T follicular helper cell (primary cell): Measurements from ENCODE around the gene HYAL3.
"Not testable (repeated sequence)": the region's sequence is repeated elsewhere in the genome, so short reads cannot be mapped to it uniquely, and the experiment has no call there.

Experiments
- DNase-seq: peaks from one replicate; pipeline ENCODE4 v3.0.0-alpha.2; 2020; ENCODE audit warnings: low read depth

Gene HYAL3

GRCh38 chr3:50270422-50271224 is 28.6 kb downstream of the HYAL3 start:
- no peak for DNase-seq

DNA sequence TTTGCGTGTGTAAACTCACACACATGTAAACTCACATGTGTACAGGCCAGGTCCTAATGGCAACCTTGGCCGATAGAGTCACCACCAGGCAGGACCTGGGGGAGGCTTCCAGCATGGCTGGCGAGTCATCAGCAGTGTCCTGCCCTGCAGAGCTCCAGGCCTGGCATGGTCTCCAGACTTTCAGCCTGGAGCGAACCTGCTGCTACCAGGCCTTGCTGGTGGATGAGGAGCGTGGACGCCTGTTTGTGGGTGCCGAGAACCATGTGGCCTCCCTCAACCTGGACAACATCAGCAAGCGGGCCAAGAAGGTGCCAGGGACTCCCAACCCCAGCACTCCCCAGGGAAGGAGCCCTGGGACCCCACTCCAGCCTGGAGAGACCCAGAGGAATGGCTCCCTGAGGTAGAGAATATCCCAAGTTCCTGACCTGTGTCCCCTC is 29.2 kb downstream of the HYAL3 start:
- DNase-seq, result no peak

- no peak for DNase-seq
These were observed 29.7 kb downstream of the HYAL3 start for GRCh38 chr3:50269460-50269859.

GRCh38 chr3:50268703-50269451 is 30.3 kb downstream of the HYAL3 start, which contains the start of gene SEMA3B:
Gene SEMA3B (plus strand): TSS chr3:50269147. CDS start chr3:50269241, 94 bp downstream.
- no peak for DNase-seq

DNA sequence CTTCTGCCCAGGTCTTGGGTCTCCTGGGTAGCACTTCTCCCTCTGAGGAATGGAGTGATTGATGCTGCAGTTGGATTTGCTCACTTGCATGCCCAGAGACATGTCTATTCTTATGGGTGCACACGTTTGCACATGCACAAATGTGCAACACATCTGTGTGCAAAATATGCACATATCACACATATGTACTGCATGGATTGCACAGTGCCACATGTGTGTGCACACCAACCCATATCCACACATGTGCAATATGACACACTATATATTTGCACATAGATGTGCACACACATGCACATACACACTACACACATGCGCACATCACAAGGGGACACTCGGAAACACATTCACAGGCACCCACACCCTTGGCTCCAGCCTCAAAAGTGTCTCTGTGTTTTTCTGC is 30.9 kb downstream of the HYAL3 start:
- no peak for DNase-seq

GRCh38 chr3:50267280-50267913 is 31.8 kb downstream of the HYAL3 start:
- no peak for DNase-seq

DNA sequence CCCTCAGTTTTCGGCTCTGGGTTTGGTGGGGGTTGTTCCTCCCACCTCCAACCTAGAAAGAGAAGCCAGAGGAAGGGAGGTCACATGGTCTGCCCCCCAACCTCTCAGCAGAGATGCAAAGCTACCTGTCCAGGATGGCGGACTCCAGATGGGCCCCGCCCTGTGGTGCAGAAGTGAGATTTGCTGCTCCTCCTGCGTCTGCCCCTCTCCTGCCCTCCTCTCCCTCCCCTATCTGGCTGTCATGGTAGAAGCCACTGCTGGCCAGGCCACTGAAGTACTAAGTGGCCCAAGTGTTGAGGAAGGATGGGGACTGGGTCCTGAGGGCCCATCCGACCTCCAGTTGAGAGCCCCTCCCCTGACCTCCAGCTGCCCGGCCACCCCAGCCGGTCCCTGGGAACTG is 32.4 kb downstream of the HYAL3 start:
- DNase-seq, result no peak

DNA sequence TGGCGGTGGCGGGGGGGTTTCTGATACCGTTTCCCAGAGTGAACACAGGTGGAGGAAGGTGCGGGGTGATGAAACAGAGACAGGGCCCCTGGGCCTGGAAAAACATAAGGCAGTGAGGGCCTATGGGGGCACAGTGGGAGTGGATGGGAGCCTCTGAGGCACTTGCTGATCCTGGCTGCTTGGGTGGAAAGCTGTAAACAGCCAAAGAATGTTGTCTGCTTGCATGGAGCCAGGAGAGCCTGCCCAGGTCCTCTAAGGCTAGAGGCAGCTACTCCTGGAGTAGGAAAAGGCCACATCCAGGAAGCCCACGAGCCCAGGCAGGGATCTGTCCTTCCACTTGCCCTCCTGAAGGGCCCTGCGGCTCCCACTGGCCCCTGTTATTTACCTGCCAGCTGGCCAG is 33.2 kb downstream of the HYAL3 start:
- DNase-seq, result no peak

DNA sequence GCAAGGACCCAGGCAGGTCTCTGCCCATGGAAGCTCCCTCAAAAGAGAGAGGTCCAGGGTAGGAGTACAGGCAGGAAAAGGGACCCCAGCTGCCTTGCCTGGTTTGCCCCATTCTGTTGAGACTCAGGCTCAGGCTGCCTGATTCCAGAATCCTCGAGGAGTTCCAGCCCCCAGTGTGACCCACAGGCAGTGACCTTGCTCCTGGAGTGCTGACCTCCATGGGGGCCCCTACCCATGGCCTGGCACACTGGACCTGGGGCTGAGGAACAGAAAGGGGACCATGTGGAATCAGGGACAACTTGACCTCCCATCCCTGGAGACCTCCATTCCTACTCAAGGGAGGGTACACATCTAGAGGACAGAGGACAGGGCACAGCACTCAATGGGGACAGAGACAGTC is 33.6 kb downstream of the HYAL3 start:
- no peak for DNase-seq

DNA sequence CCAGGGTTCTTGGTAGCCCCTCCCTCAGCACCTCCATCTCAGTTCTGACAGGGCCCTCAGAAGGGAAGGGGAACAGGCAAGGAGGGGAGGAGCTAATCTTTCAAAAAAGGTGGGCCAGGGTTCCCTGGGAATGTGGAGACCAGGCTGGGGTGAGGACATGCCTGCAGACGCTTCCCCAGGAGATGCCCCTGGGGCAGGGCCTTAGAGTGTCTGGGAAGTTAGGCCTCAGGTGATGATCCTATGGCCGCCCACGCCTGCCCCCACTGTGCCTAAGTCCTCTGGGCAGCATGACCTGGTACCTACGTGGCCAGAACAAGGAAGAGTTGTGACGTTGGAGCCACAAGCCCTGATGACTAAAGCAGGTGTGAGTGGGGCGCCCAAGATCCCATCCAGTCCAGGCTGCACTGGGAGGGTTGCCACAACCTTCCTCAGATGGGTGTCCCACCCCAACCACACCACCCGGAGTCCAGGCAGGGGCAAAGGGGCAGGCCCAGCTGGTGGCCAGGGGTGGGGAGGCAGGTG is 34.2 kb downstream of the HYAL3 start:
- DNase-seq, result no peak

DNA sequence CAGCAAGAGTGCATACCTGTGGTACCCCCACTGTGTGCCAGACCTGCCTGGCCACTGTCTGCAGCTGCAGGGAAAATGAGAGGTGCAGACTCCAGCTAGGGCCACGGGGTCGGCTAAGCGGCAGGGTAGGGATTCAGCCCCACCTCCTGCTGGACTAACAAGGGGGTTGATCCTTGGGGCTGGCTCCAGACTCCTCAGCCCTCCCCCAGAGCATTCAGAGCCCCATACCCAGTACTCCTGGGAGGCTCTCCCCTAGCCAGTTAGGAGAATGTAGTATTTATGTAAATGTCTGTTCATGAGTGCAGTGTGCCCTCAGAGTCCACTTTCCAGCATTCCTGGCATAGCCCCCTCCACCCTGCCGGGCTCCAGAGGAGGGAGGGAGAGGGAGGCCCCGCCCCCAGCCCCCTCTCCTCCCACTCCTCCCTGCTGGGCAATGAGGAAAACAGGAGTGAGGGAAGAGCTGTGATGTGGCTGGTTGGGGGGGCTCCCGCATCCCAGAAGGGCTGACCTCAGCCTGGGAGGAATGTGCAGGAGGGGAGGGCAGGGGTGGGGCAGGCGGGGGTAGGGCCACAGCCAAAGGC is 34.7 kb downstream of the HYAL3 start:
- DNase-seq, result no peak

- no peak for DNase-seq
These were observed 35.5 kb downstream of the HYAL3 start for GRCh38 chr3:50263478-50264382.

DNA sequence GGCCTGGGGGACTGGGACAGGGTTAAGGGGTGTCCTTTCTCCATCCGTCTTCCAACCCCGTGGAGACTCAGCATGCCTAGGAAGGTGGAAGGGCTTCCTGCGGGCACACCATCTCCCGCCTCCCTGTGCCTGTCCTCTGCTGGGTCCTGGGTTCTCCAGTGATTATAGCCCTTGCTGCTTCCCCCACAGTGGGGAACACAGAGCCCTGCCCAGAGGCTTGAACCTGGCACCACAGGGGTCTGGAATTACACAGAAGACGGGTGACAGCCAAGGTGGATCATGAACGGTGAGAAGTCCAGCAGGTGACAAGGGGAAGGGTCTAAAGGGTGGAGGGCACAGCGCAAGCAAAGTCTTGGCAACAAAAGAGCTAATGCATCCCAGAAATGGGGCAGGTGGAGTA is 36.4 kb downstream of the HYAL3 start:
- no peak for DNase-seq

DNA sequence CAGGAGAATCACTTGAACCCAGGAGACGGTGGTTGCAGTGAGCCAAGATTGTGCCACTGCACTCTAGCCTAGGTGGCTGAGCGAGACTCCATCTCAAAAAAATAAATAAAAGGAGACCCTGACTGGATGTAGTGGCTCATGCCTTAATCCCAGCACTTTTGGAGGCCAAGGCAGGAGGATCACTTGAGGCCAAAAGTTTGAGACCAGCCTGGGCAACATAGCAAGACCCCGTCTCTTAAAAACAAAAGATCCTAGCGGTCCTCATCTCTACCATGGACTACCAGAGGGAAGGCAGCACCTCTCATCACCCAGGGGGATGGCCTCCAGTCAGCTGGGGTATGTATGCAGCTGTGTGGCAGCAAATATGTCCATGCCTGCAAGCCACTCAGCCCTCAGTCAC is 37.0 kb downstream of the HYAL3 start:
- not testable (repeated sequence) for DNase-seq

GRCh38 chr3:50261505-50261904 is 37.7 kb downstream of the HYAL3 start:
- DNase-seq, result no peak

DNA sequence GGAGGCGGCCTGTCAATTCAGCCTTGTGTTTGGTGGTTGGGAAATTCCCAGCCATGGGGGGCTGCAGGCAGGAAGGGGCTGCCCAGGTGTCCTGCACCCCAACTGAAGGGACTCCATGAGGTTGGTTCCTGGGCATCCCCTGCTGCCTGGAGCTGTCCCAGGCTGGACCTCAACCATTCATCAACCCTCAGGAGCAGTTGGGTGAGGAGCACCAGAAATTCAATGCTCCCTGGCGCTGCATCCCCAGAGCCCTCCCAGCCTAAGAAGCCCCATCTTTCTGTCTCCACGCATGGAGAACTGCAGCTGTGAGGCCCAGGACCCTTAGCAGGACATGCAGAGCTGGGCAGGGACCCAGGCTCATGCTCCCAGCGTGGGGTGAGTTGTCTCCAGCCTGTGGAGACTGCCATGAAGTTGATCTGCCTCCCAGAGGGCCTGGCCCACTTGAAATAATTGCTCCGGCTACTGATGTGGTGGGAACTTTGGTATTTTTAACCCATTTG is 38.2 kb downstream of the HYAL3 start:
- no peak for DNase-seq

GRCh38 chr3:50260027-50260941 is 38.9 kb downstream of the HYAL3 start:
- peak; percentile 74 for DNase-seq

DNA sequence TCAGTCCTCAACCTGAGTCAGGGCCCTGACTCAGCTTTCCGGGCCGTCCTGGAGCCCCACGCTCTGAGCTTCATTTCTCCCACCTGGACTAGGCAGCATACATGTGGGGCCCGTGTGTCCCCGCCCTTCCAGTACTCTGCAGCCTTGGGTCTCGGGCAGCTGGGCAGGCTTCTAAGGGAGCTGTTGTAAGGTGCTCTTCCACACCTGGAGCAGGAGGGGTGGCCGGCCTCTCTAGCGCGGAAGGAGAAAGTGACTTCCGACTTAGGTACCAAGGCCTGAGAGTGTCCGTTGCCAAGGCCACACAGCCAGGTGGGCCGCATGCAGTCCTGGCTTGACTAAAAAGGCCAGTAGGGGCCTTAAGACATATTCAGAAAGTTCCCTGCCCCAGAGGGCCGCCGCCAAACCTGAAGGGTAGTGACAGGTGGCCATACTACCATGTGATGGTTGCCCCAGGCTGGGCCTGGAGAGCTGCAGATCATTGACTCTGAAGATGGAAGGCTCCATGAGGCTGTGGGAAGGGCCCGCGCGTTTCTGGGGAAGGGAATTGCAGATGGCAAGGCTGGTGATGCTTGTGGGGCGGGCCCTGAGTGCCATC is 39.7 kb downstream of the HYAL3 start:
- DNase-seq, result no peak

- DNase-seq, result no peak
These were observed 40.2 kb downstream of the HYAL3 start for GRCh38 chr3:50258979-50259378.
